Smooth muscle cell (in vitro differentiated cells): ENCODE results near the gene FAN1. TPM values are rescaled to one million over a fixed set of nuclear protein-coding genes. Genes with fewer than 3 reads are reported as not detected.

Experiments used
- DNase-seq: peaks from one replicate; lab custom pipeline; 2025; ENCODE audit not compliant: unreplicated experiment; lab: John Stamatoyannopoulos, UW
- H2AFZ ChIP-seq: fragments of 200-600 bp; sonication (generic); 2 replicates; pipeline ENCODE4 v1.6.0; 2016; ENCODE audit warnings: antibody characterized with exemption, low read depth, mild to moderate bottlenecking
- H3F3A ChIP-seq: fragments of 200-600 bp; sonication (generic); 2 replicates; pipeline ENCODE4 v1.6.0; 2017; ENCODE audit warnings: antibody characterized with exemption, low read depth
- H3K27ac ChIP-seq: fragments of 200-600 bp; sonication (generic); 2 replicates; pipeline ENCODE4 v1.5.1; 2016; ENCODE audit warnings: low read depth, mild to moderate bottlenecking
- H3K27me3 ChIP-seq: fragments of 200-600 bp; sonication (generic); 2 replicates; pipeline ENCODE4 v1.6.1; 2016; ENCODE audit warnings: low read depth, mild to moderate bottlenecking
- H3K36me3 ChIP-seq: fragments of 200-600 bp; sonication (generic); 2 replicates; pipeline ENCODE4 v1.5.1; 2016; ENCODE audit warnings: low read depth
- H3K4me1 ChIP-seq: fragments of 200-600 bp; sonication (generic); 2 replicates; pipeline ENCODE4 v1.5.1; 2016; ENCODE audit warnings: low read depth
- H3K4me2 ChIP-seq: fragments of 200-600 bp; sonication (generic); 2 replicates; pipeline ENCODE4 v1.6.0; 2016; ENCODE audit warnings: mild to moderate bottlenecking
- H3K4me3 ChIP-seq: fragments of 200-600 bp; sonication (generic); 2 replicates; pipeline ENCODE4 v1.5.1; 2016; ENCODE audit warnings: mild to moderate bottlenecking
- H3K79me2 ChIP-seq: fragments of 200-600 bp; sonication (generic); 2 replicates; pipeline ENCODE4 v1.6.0; 2016; ENCODE audit warnings: low read depth, mild to moderate bottlenecking
- H3K9ac ChIP-seq: fragments of 200-600 bp; sonication (generic); 2 replicates; pipeline ENCODE4 v1.6.0; 2016; ENCODE audit warnings: low read depth
- H3K9me3 ChIP-seq: fragments of 200-600 bp; sonication (generic); replicated peaks from 2 replicates; pipeline ENCODE4 v1.5.1; 2016; ENCODE audit warnings: low read depth
- H4K20me1 ChIP-seq: fragments of 200-600 bp; sonication (generic); 2 replicates; pipeline ENCODE4 v1.6.0; 2016; ENCODE audit warnings: low read depth
- WGBS: methylation state at CpG from one replicate; pipeline ENCODE4 v1.1.7; 2016; ENCODE audit warnings: low lambda C conversion rate; 5-methylcytosine and 5-hydroxymethylcytosine counted together
- polyA plus RNA-seq: library from polyadenylated mRNA; unstranded; fragments of >200 nt; fragmentation: Nextera tagmentation; extraction: Ambion mirVana; gene quantifications from 2 replicates; pipeline ENCODE4 v1.2.1, GENCODE V29; 2016
- total RNA-seq: library from RNA; depleted of rRNA; stranded (reverse); fragments of >200 nt; gene quantifications from 2 replicates; pipeline ENCODE4 v1.2.3, GENCODE V29; 2014
- TF ChIP-seq, protein P1 (sequence below): fragments of 200-600 bp; sonication (generic); IDR thresholded peaks from 2 replicates; pipeline ENCODE4 v1.5.1; 2017; ENCODE audit warnings: borderline replicate concordance, mild to moderate bottlenecking, antibody characterized with exemption; ENCODE audit not compliant: insufficient read depth, poor library complexity, severe bottlenecking

FAN1 gene
- total and polyA plus RNA-seq, 2 experiments from 2014 or later: 7.7 to 12.1 TPM

DNA sequence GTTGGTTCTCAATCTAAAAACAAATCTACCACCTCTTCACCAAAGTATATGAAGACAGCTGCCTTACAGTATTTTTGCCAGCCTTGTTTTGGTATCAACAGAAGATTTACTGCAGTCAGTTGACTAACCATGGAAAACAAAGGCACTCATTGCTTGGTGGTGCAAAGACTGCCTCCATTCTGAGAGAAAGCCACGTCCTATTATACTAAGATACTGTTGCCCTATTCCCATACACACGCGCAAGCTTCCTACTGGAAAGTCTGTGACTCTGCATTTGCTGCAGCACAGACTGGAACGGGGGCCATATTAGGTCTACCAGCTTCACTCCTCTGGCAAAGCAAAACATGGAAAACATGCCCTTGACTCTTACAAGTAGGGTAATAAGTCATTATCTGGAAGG, 69.7 kb downstream of the FAN1 start:
- Histone ChIP-seq H3K27ac (no peak overlapping the region), H3K4me3 (no peak overlapping the region), H3K4me2 (no peak overlapping the region), H3K9me3 (no peaks in the 10 kb centered on the region), H4K20me1 (peaks cover 54% of the 10 kb centered on the region), H3K4me1 (no peaks in the 10 kb centered on the region), H3F3A (peaks cover 10% of the 10 kb centered on the region), H3K27me3 (no peaks in the 10 kb centered on the region), H3K79me2 (peaks cover 75% of the 10 kb centered on the region), H2AFZ (no peak overlapping the region), H3K36me3 (peaks cover 29% of the 10 kb centered on the region), H3K9ac (no peak overlapping the region)
- TF ChIP-seq, protein P1, sequence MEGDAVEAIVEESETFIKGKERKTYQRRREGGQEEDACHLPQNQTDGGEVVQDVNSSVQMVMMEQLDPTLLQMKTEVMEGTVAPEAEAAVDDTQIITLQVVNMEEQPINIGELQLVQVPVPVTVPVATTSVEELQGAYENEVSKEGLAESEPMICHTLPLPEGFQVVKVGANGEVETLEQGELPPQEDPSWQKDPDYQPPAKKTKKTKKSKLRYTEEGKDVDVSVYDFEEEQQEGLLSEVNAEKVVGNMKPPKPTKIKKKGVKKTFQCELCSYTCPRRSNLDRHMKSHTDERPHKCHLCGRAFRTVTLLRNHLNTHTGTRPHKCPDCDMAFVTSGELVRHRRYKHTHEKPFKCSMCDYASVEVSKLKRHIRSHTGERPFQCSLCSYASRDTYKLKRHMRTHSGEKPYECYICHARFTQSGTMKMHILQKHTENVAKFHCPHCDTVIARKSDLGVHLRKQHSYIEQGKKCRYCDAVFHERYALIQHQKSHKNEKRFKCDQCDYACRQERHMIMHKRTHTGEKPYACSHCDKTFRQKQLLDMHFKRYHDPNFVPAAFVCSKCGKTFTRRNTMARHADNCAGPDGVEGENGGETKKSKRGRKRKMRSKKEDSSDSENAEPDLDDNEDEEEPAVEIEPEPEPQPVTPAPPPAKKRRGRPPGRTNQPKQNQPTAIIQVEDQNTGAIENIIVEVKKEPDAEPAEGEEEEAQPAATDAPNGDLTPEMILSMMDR: no peak
- no peak for DNase-seq
- WGBS: 98% methylated on average over 4 of the region's 4 CpGs

DNA sequence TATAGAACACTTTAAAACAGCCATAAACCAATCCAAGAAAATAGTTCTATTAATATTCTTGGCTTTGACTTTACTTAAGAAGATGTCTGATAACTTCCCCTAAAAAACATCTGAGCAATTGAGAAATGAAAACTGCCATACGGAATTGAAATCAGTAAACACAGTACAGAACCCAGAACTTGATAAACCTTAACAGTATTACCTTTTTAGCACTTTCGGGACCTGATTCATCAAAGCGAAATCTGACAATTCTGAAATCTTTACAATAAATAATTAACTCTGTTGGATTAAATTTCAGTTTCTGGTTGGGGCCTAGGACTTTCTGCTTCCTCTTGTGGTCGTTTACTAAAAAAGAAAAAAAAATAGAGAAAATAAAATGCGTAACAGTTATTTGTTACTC, 70.4 kb downstream of the FAN1 start:
- no peaks in the 10 kb centered on the region for H3K27me3 ChIP-seq
- H3K36me3 ChIP-seq: peaks cover 29% of the 10 kb centered on the region
- TF ChIP-seq, protein P1: no peak

GRCh38 chr15:30978328-30978727, 74.6 kb downstream of the FAN1 start:
- no peaks in the 10 kb centered on the region for H3K4me1 ChIP-seq
- H3K9me3 ChIP-seq: no peaks in the 10 kb centered on the region
- H3K27ac ChIP-seq: no peak overlapping the region
- H3F3A ChIP-seq: no peaks in the 10 kb centered on the region
- no peak for DNase-seq
- TF ChIP-seq, protein P1: no peak
- no peak overlapping the region for H3K4me3 ChIP-seq
- H3K27me3 ChIP-seq: no peaks in the 10 kb centered on the region
- H3K36me3 ChIP-seq: peaks cover 12% of the 10 kb centered on the region
- peaks cover 93% of the 10 kb centered on the region for H3K79me2 ChIP-seq
- H3K9ac ChIP-seq: no peak overlapping the region
- no peak overlapping the region for H2AFZ ChIP-seq
- peaks cover 73% of the 10 kb centered on the region for H4K20me1 ChIP-seq
- H3K4me2 ChIP-seq: no peak overlapping the region

More for the DNA sequence above, 70.4 kb downstream of the FAN1 start:
- H3F3A ChIP-seq: peaks cover 10% of the 10 kb centered on the region
- H3K9ac ChIP-seq: no peak overlapping the region
- no peak overlapping the region for H3K4me3 ChIP-seq
- DNase-seq: no peak
- no peak overlapping the region for H2AFZ ChIP-seq
- WGBS: 96% methylated on average over 5 of the region's 5 CpGs
- H3K9me3 ChIP-seq: no peaks in the 10 kb centered on the region
- H4K20me1 ChIP-seq: peaks cover 58% of the 10 kb centered on the region
- H3K4me1 ChIP-seq: no peaks in the 10 kb centered on the region
- H3K27ac ChIP-seq: no peak overlapping the region
- H3K79me2 ChIP-seq: peaks cover 75% of the 10 kb centered on the region
- H3K4me2 ChIP-seq: no peak overlapping the region

- H3K4me1 ChIP-seq: no peaks in the 10 kb centered on the region
- H3K9ac ChIP-seq: no peak overlapping the region
- H3K27ac ChIP-seq: no peak overlapping the region
- H3F3A ChIP-seq: no peaks in the 10 kb centered on the region
- peaks cover 96% of the 10 kb centered on the region for H3K79me2 ChIP-seq
- H3K27me3 ChIP-seq: no peaks in the 10 kb centered on the region
- H3K9me3 ChIP-seq: no peaks in the 10 kb centered on the region
- H2AFZ ChIP-seq: no peak overlapping the region
- H3K4me2 ChIP-seq: no peak overlapping the region
- H3K4me3 ChIP-seq: no peak overlapping the region
- 99% methylated on average over 5 of the region's 5 CpGs for WGBS
- peaks cover 4% of the 10 kb centered on the region for H3K36me3 ChIP-seq
- H4K20me1 ChIP-seq: peaks cover 84% of the 10 kb centered on the region
- TF ChIP-seq, protein P1: no peak
- no peak for DNase-seq
Measured at GRCh38 chr15:30979457-30979856, 75.7 kb downstream of the FAN1 start.
